ENCODE data around the gene GPR158. TPM values are rescaled to one million over a fixed set of nuclear protein-coding genes. Genes with fewer than 3 reads are reported as not detected.

GPR158 gene
- total and polyA plus RNA-seq, 2 of the 8 experiments (the other 6 are each of a cell fraction or from before 2014, with no cell fraction given): 0.14 to 0.78 TPM

GRCh38 chr10:25231751-25232150 lies 57.0 kb downstream of the GPR158 start:
- Histone ChIP-seq H3K56ac (replicated peaks; ENCODE audit: insufficient read length, low read depth, low read length) (no peak overlapping the region), H3K79me2 (ENCODE audit: control insufficient read depth in 1 of 2, insufficient read depth in 2 of 2, low read length in 2 of 2) (no peaks in the 10 kb centered on the region), H3K27ac (ENCODE audit: low read depth, low read length) (no peak overlapping the region), H2BK12ac (ENCODE audit: low read depth, low read length) (no peak overlapping the region), H2BK5ac (ENCODE audit: low read depth, low read length) (no peak overlapping the region), H3K9ac (replicated peaks in 1 of 4; ENCODE audit: extremely low read depth in 1 of 4, low read depth in 3 of 4, low read length in 3 of 4) (no peak overlapping the region), H2AFZ (ENCODE audit: low read length) (no peak overlapping the region), H3K14ac (ENCODE audit: insufficient read length) (no peak overlapping the region), H2BK15ac (ENCODE audit: low read length) (no peak overlapping the region), H3K4me3 (ENCODE audit: extremely low read depth in 1 of 4, insufficient read depth in 2 of 4, low read depth in 3 of 4, low read length in 4 of 4) (no peak overlapping the region), H4K20me1 (replicated peaks in 1 of 2; ENCODE audit: control insufficient read depth in 1 of 2, insufficient read depth in 2 of 2, low read length in 2 of 2) (no peaks in the 10 kb centered on the region), H2BK120ac (replicated peaks; ENCODE audit: low read depth, low read length) (no peak overlapping the region), H3K36me3 (ENCODE audit: control insufficient read depth in 2 of 4, insufficient read depth in 4 of 4, low read length in 3 of 4) (no peaks in the 10 kb centered on the region), H4K91ac (replicated peaks; ENCODE audit: insufficient read length, low read length) (no peak overlapping the region), H3K79me1 (ENCODE audit: low read depth, low read length) (no peaks in the 10 kb centered on the region), H3K23ac (ENCODE audit: insufficient read length) (no peak overlapping the region), H3K18ac (ENCODE audit: extremely low read depth, low read length) (no peak overlapping the region), H3K4me2 (ENCODE audit: insufficient read depth in 1 of 2, low read depth in 2 of 2, low read length in 2 of 2) (no peak overlapping the region), H3K9me3 (ENCODE audit: insufficient read depth in 2 of 2, low read depth in 1 of 2, low read length in 1 of 2) (no peaks in the 10 kb centered on the region), H2BK20ac (ENCODE audit: low read length) (no peak overlapping the region), H3K27me3 (replicated peaks in 1 of 4; ENCODE audit: control insufficient read depth in 3 of 4, extremely low read depth in 1 of 4, insufficient read depth in 3 of 4, low read length in 3 of 4) (no peaks in the 10 kb centered on the region), H3K4ac (replicated peaks; ENCODE audit: insufficient read length, low read depth, low read length) (no peak overlapping the region), H2AK5ac (ENCODE audit: low read depth, low read length) (no peak overlapping the region), H3K23me2 (ENCODE audit: low read depth, low read length) (no peaks in the 10 kb centered on the region), H3K4me1 (replicated peaks in 1 of 4; ENCODE audit: control insufficient read depth in 3 of 4, insufficient read depth in 4 of 4, low read length in 3 of 4) (no peaks in the 10 kb centered on the region), H4K5ac (ENCODE audit: insufficient read length, low read depth, low read length) (no peak overlapping the region), H4K8ac (ENCODE audit: extremely low read depth, insufficient read depth, low read length) (no peak overlapping the region)
- TF ChIP-seq SP2 (IDR thresholded peaks at IDR 0.05; ENCODE audit: low read length) (no peak), SIRT6 (IDR thresholded peaks at IDR 0.05; ENCODE audit: low read length) (no peak), TCF12 (IDR thresholded peaks at IDR 0.05; ENCODE audit: low read depth, low read length) (no peak), CHD2 (IDR thresholded peaks at IDR 0.05; ENCODE audit: low read length) (no peak)
- TF ChIP-seq, protein P1, sequence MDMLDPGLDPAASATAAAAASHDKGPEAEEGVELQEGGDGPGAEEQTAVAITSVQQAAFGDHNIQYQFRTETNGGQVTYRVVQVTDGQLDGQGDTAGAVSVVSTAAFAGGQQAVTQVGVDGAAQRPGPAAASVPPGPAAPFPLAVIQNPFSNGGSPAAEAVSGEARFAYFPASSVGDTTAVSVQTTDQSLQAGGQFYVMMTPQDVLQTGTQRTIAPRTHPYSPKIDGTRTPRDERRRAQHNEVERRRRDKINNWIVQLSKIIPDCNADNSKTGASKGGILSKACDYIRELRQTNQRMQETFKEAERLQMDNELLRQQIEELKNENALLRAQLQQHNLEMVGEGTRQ (IDR thresholded peaks at IDR 0.05; ENCODE audit: low read length): no peak
- DNase-seq (ENCODE audit: low read depth in 1 of 2, low spot score in 2 of 2) (no peak), FAIRE-seq (no peak)
- WGBS, 2 experiments (ENCODE audit: extremely low coverage in 1 of 2, insufficient coverage in 1 of 2, insufficient read length in 1 of 2, insufficient replicate concordance in 2 of 2, low coverage in 1 of 2, low lambda C conversion rate in 2 of 2, missing lambda C conversion rate in 1 of 2): 76% methylated on average over 2 of the region's 2 CpGs; no CpG with 5 or more reads in 1 of the 2 experiments
- CTCF ChIA-PET (ENCODE audit: partially characterized antibody): interaction anchor here (2.3 kb wide), 1 partner anchor 119 kb away, joined by 17 read pairs; no protein-coding TSS in a partner anchor
- POLR2A ChIA-PET (ENCODE audit: partially characterized antibody): no interaction called here
